Measurements from ENCODE around the gene UTF1.

UTF1 gene

DNA sequence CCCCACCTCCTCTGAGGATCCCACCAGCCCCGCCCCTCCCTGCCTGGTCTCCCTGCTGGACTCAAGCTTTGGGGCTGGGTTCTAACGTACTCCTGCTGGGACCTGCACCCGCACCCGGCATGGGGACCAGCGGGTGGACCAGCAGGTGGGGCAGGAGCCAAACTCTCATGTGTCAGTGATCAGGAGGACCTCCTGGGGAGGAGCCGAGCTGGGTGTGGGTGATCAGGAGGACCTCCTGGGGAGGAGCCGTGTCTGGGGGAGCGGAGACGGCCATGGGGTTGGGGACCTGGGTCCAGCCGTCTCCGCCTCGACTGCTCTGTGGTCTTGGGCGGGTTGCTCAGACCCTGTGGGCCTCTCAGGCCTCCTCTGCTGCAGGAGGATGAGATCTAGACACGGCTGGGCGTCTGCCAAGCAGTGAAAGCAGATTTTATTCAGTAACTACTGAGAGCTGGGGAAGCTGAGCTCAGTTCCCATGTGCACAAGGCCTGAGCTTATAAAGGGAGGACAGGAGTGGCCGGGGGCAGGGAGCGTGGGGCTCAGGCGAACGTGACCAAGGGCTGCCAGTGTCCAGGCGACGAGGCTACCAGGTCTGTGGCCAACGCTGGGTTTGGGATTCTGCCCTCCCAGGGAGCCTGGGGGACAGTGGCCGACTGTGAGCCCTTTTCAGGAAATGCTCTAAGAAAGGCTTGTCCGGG, 33.6 kb upstream of the UTF1 start:
- DNase-seq (ENCODE audit: extremely low spot score, insufficient read length, low read depth) (no peak), FAIRE-seq (no peak)

- FAIRE-seq (no peak), DNase-seq (ENCODE audit: extremely low spot score, insufficient read length, low read depth) (no peak)
These were observed 32.9 kb upstream of the UTF1 start for GRCh38 chr10:133196936-133197758.

DNA sequence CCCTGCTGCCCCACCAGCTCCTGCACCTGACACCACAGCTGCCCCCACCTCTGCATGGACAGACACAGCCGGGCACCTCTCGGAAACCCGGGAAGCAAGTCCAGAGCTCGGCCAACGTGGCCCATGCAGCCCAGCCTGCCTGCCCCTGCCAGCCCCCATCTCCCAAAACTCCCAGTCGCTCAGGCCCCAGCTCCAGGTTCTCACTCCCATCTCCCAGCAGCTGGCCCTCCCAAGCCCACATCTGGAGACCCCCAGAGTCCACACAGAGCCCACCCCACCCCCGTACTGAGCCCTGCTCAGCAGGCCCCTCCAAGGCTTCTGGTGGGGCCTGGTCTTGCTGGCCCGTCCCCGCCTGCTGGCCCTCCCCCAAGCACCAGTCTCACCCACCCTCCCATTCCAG, 32.2 kb upstream of the UTF1 start:
- FAIRE-seq, result no peak
- DNase-seq (ENCODE audit: extremely low spot score, insufficient read length, low read depth), result no peak

GRCh38 chr10:133198206-133198605, 31.8 kb upstream of the UTF1 start:
- FAIRE-seq, result no peak
- DNase-seq (ENCODE audit: extremely low spot score, insufficient read length, low read depth), result no peak

- DNase-seq (ENCODE audit: extremely low spot score, insufficient read length, low read depth) (no peak), FAIRE-seq (no peak)
These were observed 31.2 kb upstream of the UTF1 start for GRCh38 chr10:133198621-133199487.

- FAIRE-seq (no peak), DNase-seq (ENCODE audit: extremely low spot score, insufficient read length, low read depth) (no peak)
These were observed 30.5 kb upstream of the UTF1 start for GRCh38 chr10:133199488-133199885.

- FAIRE-seq, result no peak
- DNase-seq (ENCODE audit: extremely low spot score, insufficient read length, low read depth), result no peak
These were observed 29.9 kb upstream of the UTF1 start for GRCh38 chr10:133199992-133200611.

GRCh38 chr10:133200621-133201031, 29.4 kb upstream of the UTF1 start:
- DNase-seq (ENCODE audit: extremely low spot score, insufficient read length, low read depth), result no peak
- FAIRE-seq, result no peak

DNA sequence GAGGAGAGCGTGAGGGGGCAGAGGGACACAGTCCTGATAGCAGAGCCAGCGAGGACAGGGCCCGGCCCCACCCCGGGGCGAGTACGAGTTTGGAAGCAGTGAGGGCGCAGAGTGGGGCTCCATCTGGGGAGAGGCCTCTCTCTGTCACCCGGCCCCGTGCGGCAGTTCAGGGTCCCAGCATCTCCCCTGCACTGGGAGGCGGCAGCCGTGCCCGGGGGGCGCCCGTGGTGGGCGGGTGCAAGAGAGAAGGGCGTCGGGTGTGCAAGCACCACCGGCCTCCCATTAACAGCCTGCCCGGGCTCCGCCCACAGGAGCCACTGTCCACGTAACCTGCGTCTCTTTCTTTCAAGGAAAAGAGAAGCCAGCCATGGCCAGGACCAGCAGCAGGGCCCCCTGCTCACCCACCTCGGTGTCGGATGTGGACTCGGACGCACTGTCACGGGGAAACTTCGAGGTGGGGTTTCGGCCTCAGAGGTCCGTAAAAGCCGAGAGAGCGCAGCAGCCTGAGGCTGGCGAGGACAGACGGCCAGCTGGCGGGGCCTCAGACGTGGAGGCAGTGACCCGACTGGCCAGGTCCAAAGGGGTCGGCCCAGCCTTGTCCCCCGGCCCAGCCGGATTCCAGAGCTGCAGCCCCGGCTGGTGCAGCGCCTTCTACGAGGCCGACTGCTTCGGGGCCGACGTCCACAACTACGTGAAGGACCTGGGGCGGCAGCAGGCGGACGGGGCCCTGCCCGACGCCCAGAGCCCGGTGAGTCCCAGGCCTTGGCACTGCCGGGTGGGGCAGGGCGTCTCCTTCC, 28.7 kb upstream of the UTF1 start:
- DNase-seq (ENCODE audit: extremely low spot score, insufficient read length, low read depth) (no peak), FAIRE-seq (no peak)

GRCh38 chr10:133201948-133202725, 27.9 kb upstream of the UTF1 start:
- FAIRE-seq (no peak), DNase-seq (ENCODE audit: extremely low spot score, insufficient read length, low read depth) (no peak)

GRCh38 chr10:133202778-133203651, 27.0 kb upstream of the UTF1 start:
- DNase-seq (ENCODE audit: extremely low spot score, insufficient read length, low read depth) (no peak), FAIRE-seq (no peak)

DNA sequence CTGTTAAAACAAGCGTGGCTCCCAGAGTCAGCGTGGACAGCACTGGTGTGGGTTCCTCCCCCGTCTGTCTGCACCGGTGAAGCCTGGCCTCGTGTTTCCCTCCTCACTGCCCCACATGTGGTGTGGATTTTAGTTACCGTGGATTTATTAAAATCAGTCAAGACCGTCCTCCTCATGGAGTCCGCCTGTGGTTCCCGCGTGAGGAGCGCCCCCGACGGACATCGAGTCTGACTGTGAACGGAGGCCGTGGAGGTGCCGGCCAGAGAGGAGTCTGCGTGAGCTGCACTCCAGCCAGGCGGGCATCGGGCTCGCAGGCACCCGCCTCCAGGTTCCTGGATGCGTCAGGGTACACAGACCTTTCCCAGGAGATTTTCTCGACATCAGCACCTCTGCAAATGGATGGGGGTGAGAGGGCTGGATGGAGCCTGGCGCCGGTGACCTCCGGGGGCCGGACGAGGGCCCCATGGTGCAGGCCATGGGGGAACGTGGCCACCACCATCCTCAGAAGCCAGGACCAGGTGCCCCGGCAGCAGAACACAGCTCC, 26.3 kb upstream of the UTF1 start:
- no peak for DNase-seq (ENCODE audit: extremely low spot score, insufficient read length, low read depth)

GRCh38 chr10:133204226-133205015, 25.6 kb upstream of the UTF1 start:
- FAIRE-seq, result no peak

More for the DNA sequence above, 26.3 kb upstream of the UTF1 start:
- FAIRE-seq, result no peak

GRCh38 chr10:133205146-133205545, 24.9 kb upstream of the UTF1 start:
- no peak for DNase-seq (ENCODE audit: extremely low spot score, insufficient read length, low read depth)
- FAIRE-seq, result no peak

More at GRCh38 chr10:133204226-133205015, 25.6 kb upstream of the UTF1 start:
- no peak for DNase-seq (ENCODE audit: extremely low spot score, insufficient read length, low read depth)

DNA sequence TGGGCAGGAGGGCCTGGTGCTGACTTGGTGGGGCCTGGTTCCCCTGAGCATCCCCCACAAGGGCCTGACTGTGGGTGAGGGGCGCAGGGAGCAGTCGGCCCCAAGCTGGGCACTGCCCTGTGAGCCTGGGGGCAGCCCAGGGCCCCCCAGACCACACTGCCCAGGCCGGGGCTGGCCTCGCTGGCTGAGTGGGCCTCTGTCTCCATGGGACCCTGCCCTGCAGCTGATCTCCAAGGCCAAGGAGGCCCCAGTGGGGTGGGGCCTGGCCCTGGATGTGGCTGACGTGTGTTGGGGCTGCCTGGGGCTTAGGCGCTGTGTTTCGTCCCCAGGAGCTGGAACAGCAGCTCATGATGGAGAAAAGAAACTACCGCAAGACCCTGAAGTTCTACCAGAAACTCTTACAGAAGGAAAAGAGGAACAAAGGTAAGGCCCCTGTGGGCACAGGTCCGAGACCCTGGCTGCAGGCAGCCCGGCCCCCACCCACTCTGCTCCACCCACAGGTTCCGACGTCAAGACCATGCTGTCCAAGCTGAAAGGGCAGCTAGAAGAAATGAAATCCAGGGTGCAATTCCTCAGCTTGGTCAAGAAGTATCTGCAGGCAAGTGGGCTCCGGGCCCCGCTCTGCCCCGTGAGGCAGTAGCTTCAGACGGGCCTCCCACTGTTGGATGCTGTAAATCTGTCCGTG, 23.5 kb upstream of the UTF1 start:
- DNase-seq (ENCODE audit: extremely low spot score, insufficient read length, low read depth), result no peak
- no peak for FAIRE-seq

DNA sequence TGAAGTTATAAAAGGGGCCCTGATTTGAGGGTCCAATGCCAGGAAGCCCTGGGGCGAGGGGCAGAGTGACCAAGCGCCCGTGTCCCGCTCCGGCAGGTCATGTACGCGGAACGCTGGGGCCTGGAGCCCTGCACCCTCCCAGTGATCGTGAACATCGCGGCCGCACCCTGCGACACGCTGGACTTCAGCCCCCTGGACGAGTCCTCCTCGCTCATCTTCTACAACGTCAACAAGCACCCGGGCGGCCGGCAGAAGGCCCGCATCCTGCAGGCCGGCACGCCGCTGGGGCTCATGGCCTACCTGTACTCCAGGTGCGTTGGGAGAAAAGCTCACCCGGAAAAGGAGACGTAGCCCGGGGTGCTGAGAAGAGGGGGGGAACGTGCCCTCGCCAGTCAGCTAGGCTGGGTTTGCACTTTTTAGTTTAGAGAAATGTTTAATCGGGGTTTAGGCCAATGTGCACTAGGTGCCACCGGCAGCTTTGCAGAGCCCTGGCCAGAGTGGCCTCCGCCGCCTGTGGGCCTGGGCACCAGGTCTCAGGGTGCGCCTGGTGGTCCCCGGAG, 22.9 kb upstream of the UTF1 start:
- DNase-seq (ENCODE audit: extremely low spot score, insufficient read length, low read depth) (no peak), FAIRE-seq (no peak)

All from GM18507 (cell line).